GM21423 (cell line): ENCODE data around the gene TSPAN13.

Experiments used
- ATAC-seq: cut with Tn5 transposase; IDR thresholded peaks from one replicate; pipeline ENCODE4 v1.9.1; 2021; ENCODE audit warnings: mild to moderate bottlenecking, moderate library complexity; ENCODE audit not compliant: unreplicated experiment

Gene TSPAN13

GRCh38 chr7:16753102-16753931 lies at the start of gene TSPAN13:
TSS of gene TSPAN13 (plus strand) at chr7:16753755. CDS start at chr7:16753968, 213 bp downstream.
- peak; percentile 57 for ATAC-seq

- ATAC-seq: no peak
Measured at GRCh38 chr7:16708511-16708910, 45.0 kb upstream of the TSPAN13 start.

- no peak for ATAC-seq
Measured at GRCh38 chr7:16708980-16709379, 44.6 kb upstream of the TSPAN13 start.

DNA sequence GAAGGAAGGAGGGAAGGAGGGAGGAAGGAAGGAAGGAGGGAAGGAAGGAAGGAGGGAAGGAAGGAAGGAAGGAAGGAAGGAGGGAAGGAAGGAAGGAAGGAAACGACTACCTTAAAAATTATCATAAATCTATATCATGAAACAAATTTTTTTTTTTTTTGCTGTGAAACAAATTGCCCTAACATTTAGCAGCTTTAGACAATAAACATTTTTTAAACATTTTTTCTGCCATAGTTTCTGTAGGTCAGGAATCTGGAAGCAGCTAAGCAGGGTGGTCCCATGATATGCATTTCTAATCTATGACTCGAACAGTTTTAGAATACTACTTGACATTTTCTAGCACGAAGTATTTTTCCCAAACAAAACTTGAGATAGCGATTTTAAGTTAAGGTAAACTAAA lies 42.9 kb upstream of the TSPAN13 start:
- no peak for ATAC-seq

GRCh38 chr7:16711730-16712129 lies 41.8 kb upstream of the TSPAN13 start:
- no peak for ATAC-seq

DNA sequence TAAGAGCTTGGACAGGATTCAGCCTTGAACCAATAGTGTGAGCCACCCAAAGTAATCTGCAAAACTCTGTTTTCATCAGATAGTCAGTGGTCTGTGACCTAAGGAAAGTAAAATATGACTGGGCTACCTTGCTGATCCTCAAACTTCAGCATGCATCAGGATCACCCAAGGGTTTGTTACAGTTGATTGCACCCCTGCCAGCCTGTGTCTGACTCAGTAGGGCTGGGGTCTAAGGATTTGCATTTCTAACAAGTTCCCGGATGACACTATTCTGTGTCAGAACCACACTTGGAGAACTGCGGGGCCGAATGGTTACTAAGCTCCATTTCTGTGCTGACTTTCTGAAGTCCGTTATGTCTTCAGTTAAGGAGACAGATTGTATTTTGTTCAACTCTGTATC lies 40.6 kb upstream of the TSPAN13 start:
- ATAC-seq: no peak

- ATAC-seq: no peak
Measured at GRCh38 chr7:16715928-16716327, 37.6 kb upstream of the TSPAN13 start.

DNA sequence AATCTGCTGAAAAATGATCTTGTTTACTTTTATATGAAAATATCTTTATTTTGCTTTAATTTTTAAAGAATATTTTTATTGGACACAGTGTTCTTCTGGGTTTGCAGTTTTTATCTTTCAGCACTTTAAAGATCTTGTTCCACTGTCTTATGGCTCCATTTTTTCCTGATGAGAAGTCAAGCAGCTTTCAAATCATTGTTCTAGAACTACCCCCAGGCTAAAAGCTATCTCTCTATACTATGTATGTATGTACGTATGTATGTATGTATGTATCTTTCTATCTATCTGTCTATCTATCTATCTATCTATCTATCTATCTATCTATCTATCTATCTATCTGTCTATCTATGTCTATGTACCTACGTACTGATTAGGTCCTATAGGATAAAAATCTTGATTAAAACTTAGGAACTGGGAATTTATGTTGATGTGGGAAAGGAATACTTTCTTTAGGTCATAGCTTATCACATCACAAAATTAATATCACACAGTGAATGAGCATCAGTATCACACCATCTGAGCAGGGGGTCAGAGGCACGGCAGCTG lies 35.4 kb upstream of the TSPAN13 start:
- no peak for ATAC-seq

GRCh38 chr7:16719699-16720098 lies 33.9 kb upstream of the TSPAN13 start:
- no peak for ATAC-seq

- ATAC-seq: no peak
Measured at GRCh38 chr7:16721541-16721940, 32.0 kb upstream of the TSPAN13 start.

GRCh38 chr7:16724344-16724743 lies 29.2 kb upstream of the TSPAN13 start:
- no peak for ATAC-seq

DNA sequence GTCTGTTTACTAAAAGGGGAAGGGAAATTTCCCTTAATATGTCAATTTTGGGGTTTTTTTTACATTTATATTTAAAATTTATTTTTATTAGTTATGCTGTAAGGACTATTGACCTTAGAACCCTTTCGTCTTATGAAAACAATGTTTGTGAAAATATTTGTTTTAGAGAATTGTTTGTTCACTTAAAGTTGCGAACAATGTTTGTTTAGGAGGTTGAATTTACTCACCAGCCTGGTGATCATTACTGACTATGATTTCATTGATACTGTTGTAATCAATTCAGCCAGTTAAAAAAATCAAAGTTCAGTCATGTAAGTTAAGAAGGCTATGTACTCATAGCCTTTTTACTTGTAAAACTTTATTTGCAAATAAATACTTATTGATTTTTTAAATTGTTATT lies 27.4 kb upstream of the TSPAN13 start:
- ATAC-seq: no peak

DNA sequence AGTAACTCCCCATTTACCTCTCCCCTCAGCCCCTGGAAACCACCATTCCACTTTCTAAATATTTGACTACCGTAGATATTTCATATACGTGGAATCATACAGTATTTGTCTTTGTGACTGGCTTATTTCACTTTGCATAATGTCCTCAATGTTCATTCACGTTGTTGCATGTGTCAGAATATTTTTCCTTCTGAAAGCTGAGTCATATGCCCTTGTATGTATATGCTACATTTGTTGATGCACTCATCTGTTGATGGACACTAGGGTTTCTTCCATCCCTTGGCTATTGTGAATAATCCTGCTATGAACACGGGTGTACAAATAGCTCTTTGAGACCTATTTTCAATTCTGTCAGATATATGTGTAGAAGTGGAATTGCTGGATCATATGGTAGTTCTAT lies 25.8 kb upstream of the TSPAN13 start:
- no peak for ATAC-seq

DNA sequence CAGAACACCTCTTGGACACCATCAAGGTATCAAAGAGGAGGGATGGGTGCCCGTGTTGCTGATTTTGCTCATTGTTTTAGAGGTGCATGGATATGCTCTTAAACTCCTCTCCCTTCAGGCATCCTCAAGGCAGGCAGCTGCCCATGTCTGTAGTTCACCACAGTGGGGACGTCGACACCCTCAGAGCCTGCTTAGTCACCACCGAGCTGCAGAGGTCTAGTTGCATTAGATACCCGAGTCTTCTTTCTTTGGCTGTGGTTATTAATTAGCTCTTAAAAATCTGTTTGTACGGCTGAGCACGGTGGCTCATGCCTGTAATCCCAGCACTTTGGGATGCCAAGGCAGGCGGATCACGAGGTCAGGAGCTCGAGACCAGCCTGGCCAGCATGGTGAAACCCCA lies 24.7 kb upstream of the TSPAN13 start:
- no peak for ATAC-seq

DNA sequence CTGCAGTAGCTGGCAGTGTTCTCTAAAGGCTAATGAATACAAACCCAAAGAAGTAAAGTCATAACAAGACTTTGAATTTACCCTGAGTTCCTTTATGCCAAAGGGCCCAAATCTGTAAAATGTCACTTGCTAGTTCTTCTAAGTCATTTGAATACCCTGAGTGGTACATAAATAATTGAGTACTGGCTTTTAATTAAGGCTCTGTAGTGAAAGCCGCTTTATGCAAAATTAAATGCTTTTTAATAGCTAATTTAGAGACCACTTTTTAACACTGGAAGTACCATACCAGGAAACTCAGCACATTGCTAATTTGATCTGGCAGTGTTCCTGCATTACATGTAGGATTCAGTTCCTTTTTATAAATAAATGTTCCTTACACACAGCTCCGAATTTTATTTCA lies 24.0 kb upstream of the TSPAN13 start:
- ATAC-seq: no peak

DNA sequence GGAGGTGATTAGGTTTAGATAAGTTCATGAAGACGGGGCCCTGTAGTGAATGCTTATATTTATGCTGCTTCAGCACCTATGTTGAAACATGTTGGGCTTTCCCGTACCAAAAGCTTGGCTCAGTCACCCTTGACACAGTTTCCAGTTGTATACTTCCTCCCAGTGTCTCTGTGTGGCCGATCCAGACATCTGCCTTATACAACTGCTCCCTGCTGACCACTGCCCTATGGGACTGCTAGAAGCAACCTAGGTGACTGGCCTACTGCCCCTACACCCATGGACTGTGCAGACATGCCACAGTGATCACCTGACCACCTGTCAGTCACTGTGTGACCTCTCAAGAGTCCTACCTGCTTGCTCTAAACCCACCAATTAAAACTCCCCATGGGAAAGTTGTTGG lies 22.6 kb upstream of the TSPAN13 start:
- no peak for ATAC-seq

GRCh38 chr7:16732828-16733227 lies 20.7 kb upstream of the TSPAN13 start:
- no peak for ATAC-seq

GRCh38 chr7:16734148-16734726 lies 19.3 kb upstream of the TSPAN13 start:
- no peak for ATAC-seq

GRCh38 chr7:16735020-16735419 lies 18.5 kb upstream of the TSPAN13 start:
- ATAC-seq: no peak

- no peak for ATAC-seq
Measured at GRCh38 chr7:16738011-16738688, 15.4 kb upstream of the TSPAN13 start.

DNA sequence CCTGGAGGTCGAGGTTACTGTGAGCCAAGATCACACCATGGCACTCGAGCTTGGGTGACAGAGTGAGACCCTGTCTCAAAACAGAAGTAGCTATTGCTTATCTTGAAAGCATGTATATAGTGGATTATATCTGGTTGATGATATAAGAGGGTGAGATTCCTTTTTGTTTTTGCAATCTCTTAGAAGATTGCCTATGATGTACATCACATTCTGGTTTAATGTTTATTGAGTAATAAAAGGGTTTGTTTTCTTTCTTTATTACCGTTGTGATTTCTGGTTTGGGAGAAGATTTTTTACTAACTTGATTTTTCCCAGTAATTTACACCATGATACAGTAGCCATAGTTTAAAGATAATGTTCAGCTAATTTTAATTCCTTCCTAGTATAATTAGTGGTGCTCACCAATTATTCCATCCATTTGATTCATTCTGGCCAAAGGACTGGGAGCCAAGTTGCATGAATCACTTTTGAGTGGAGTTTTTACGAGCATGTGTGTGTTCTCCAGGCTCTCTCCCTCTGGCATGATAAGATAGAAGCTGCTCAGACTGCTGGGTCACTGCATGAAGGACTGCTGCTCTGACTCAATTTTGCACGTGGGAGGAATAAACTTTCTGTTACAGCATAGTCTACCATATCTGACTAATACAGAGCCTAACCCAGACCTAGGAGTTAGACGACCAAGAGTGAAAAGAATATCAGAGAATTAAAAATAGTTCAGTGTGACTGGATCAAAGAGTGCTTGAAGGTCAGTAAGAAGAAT lies 13.5 kb upstream of the TSPAN13 start:
- no peak for ATAC-seq
